IMR-90 (cell line): ENCODE results near the gene IL10. TPM values are rescaled to one million over a fixed set of nuclear protein-coding genes. Genes with fewer than 3 reads are reported as not detected.

Source experiments
- ATAC-seq: fragments of 200-7000 bp; cut with Tn5 transposase; 2 replicates; pipeline ENCODE4 v1.9.1; 2020; ENCODE audit warnings: low read depth, mild to moderate bottlenecking, moderate library complexity
- BruUV-seq: library from RNA; stranded (reverse); fragments of 400-500 nt; replicated peaks from 2 replicates; lab custom pipeline; 2021; lab: Mats Ljungman, UMichigan
- CTCF ChIA-PET: fragments of 300-600 bp; formaldehyde crosslinking; extraction: SDS; loops from one replicate; lab custom pipeline; 2021; ENCODE audit warnings: antibody characterized with exemption; lab: Yijun Ruan, JAX
- POLR2A ChIA-PET: fragments of 300-600 bp; sonication (Branson Sonifier 250); formaldehyde crosslinking; loops from one replicate; lab custom pipeline; 2022; ENCODE audit warnings: antibody characterized with exemption; ENCODE audit not compliant: unreplicated experiment; lab: Charles Lee
- DNase-seq: peaks from one replicate; pipeline ENCODE4 v3.0.0; 2013
- H2AFZ ChIP-seq: replicated peaks from 2 replicates; pipeline ENCODE3; 2013; ENCODE audit warnings: low read length, mild to moderate bottlenecking; ENCODE audit not compliant: poor library complexity
- H2AK5ac ChIP-seq: 2 replicates; pipeline ENCODE4 v1.6.1; 2013; ENCODE audit warnings: low read depth, low read length, inconsistent platforms
- H2AK9ac ChIP-seq: replicated peaks from 2 replicates; pipeline ENCODE3; 2013; ENCODE audit warnings: mild to moderate bottlenecking, low read depth, low read length, moderate library complexity; ENCODE audit not compliant: poor library complexity
- H2BK120ac ChIP-seq: 2 replicates; pipeline ENCODE4 v1.6.1; 2013; ENCODE audit warnings: low read depth, low read length, inconsistent platforms
- H2BK15ac ChIP-seq: 3 replicates; pipeline ENCODE4 v1.6.1; 2013; ENCODE audit warnings: low read depth, low read length, inconsistent platforms
- H2BK20ac ChIP-seq: 2 replicates; pipeline ENCODE4 v1.6.1; 2013; ENCODE audit warnings: low read depth, mild to moderate bottlenecking, inconsistent platforms, low read length, moderate library complexity
- H2BK5ac ChIP-seq: 2 replicates; pipeline ENCODE4 v1.6.1; 2013; ENCODE audit warnings: mild to moderate bottlenecking, low read depth, low read length, inconsistent platforms; ENCODE audit not compliant: poor library complexity, severe bottlenecking
- H3K14ac ChIP-seq: replicated peaks from 2 replicates; pipeline ENCODE4 v1.6.1; 2013; ENCODE audit warnings: low read depth, low read length, inconsistent platforms
- H3K18ac ChIP-seq: 2 replicates; pipeline ENCODE4 v1.6.1; 2013; ENCODE audit warnings: low read depth, low read length, control low read depth
- H3K23ac ChIP-seq: 2 replicates; pipeline ENCODE4 v1.6.1; 2013; ENCODE audit warnings: low read depth, low read length, inconsistent platforms
- H3K27ac ChIP-seq: 2 replicates; pipeline ENCODE4 v1.5.1; 2013; ENCODE audit warnings: mild to moderate bottlenecking, control low read depth, low read length; ENCODE audit not compliant: insufficient read depth
- H3K27me3 ChIP-seq: 2 replicates; pipeline ENCODE4 v1.6.1; 2013; ENCODE audit warnings: low read length; ENCODE audit not compliant: control insufficient read depth, insufficient read depth
- H3K36me3 ChIP-seq: 2 replicates; pipeline ENCODE4 v1.6.1; 2013; ENCODE audit warnings: low read length, mixed read lengths; ENCODE audit not compliant: control insufficient read depth, insufficient read depth
- H3K4ac ChIP-seq: 2 replicates; pipeline ENCODE4 v1.6.1; 2013; ENCODE audit warnings: low read depth, low read length, inconsistent platforms
- H3K4me1 ChIP-seq: 2 replicates; pipeline ENCODE4 v1.6.1; 2013; ENCODE audit warnings: low read length, mixed read lengths; ENCODE audit not compliant: control insufficient read depth, insufficient read depth
- H3K4me2 ChIP-seq: 2 replicates; pipeline ENCODE4 v1.6.1; 2013; ENCODE audit warnings: low read depth, mild to moderate bottlenecking, control low read depth, low read length, moderate library complexity
- H3K4me3 ChIP-seq: 2 replicates; pipeline ENCODE4 v1.5.1; 2013; ENCODE audit warnings: low read depth, mild to moderate bottlenecking, control low read depth, low read length, moderate library complexity; ENCODE audit not compliant: insufficient read depth
- H3K56ac ChIP-seq: 2 replicates; pipeline ENCODE4 v1.6.1; 2013; ENCODE audit warnings: low read length, inconsistent platforms; ENCODE audit not compliant: insufficient read depth; ENCODE audit errors: extremely low read depth
- H3K79me1 ChIP-seq, 2 experiments: 2 replicates each; pipeline ENCODE4 v1.6.1; 2013; ENCODE audit warnings: low read length in 2 of 2, inconsistent platforms in 1 of 2, low read depth in 1 of 2
- H3K9ac ChIP-seq: 2 replicates; pipeline ENCODE4 v1.6.1; 2013; ENCODE audit warnings: low read depth, low read length, control low read depth
- H3K9me1 ChIP-seq: 2 replicates; pipeline ENCODE4 v1.6.1; 2013; ENCODE audit warnings: low read length, inconsistent platforms; ENCODE audit not compliant: insufficient read depth
- H3K9me3 ChIP-seq: 2 replicates; pipeline ENCODE4 v1.6.1; 2013; ENCODE audit warnings: low read length; ENCODE audit not compliant: control insufficient read depth, insufficient read depth
- H4K20me1 ChIP-seq: 2 replicates; pipeline ENCODE4 v1.6.1; 2013; ENCODE audit warnings: low read length, inconsistent platforms; ENCODE audit not compliant: insufficient read depth
- H4K5ac ChIP-seq: 2 replicates; pipeline ENCODE4 v1.6.1; 2013; ENCODE audit warnings: mild to moderate bottlenecking, low read depth, low read length, control low read depth
- H4K8ac ChIP-seq, 2 experiments: 2 replicates each; pipeline ENCODE4 v1.6.1; 2013; ENCODE audit warnings: low read depth in 2 of 2, low read length in 2 of 2, control low read depth in 1 of 2, inconsistent platforms in 1 of 2
- H4K91ac ChIP-seq: 2 replicates; pipeline ENCODE4 v1.6.1; 2013; ENCODE audit warnings: low read depth, low read length, inconsistent platforms; ENCODE audit not compliant: insufficient read depth
- BHLHE40 ChIP-seq: fragments of 150-350 bp; IDR thresholded peaks from 2 replicates; pipeline ENCODE4 v1.6.1; 2016; ENCODE audit warnings: mild to moderate bottlenecking, low read depth, low read length
- CEBPB ChIP-seq: IDR thresholded peaks from 2 replicates; pipeline ENCODE4 v1.6.1; 2012; ENCODE audit warnings: low read depth, low read length, improper control_type of control experiment
- CHD1 ChIP-seq: IDR thresholded peaks from 2 replicates; pipeline ENCODE4 v1.6.1; 2012; ENCODE audit warnings: low read depth, low read length, improper control_type of control experiment
- CTCF ChIP-seq: conservative IDR thresholded peaks from 2 replicates; pipeline ENCODE4 v1.5.1; 2012; ENCODE audit warnings: mild to moderate bottlenecking, low read depth, low read length, improper control_type of control experiment
- ELK1 ChIP-seq: fragments of 150-350 bp; IDR thresholded peaks from 2 replicates; pipeline ENCODE4 v1.6.1; 2016; ENCODE audit warnings: low read depth, mild to moderate bottlenecking, low read length, moderate library complexity, borderline replicate concordance
- FOS ChIP-seq: fragments of 150-350 bp; IDR thresholded peaks from 2 replicates; pipeline ENCODE4 v1.6.1; 2016; ENCODE audit warnings: low read depth, low read length
- MAFK ChIP-seq: IDR thresholded peaks from 2 replicates; pipeline ENCODE4 v1.6.1; 2012; ENCODE audit warnings: low read depth, low read length, improper control_type of control experiment
- MAZ ChIP-seq: IDR thresholded peaks from 2 replicates; pipeline ENCODE4 v1.6.1; 2012; ENCODE audit warnings: low read depth, mild to moderate bottlenecking, low read length, improper control_type of control experiment, moderate library complexity, borderline replicate concordance
- MXI1 ChIP-seq: IDR thresholded peaks from 2 replicates; pipeline ENCODE4 v1.6.1; 2012; ENCODE audit warnings: low read depth, mild to moderate bottlenecking, low read length, moderate library complexity, borderline replicate concordance
- NFE2L2 ChIP-seq: fragments of 150-350 bp; IDR thresholded peaks from 2 replicates; pipeline ENCODE4 v1.6.1; 2016; ENCODE audit warnings: low read depth, mild to moderate bottlenecking, low read length
- POLR2A ChIP-seq: IDR thresholded peaks from 2 replicates; pipeline ENCODE4 v1.6.1; 2012; ENCODE audit warnings: mild to moderate bottlenecking, low read depth, low read length
- RAD21 ChIP-seq: IDR thresholded peaks from 2 replicates; pipeline ENCODE4 v1.6.1; 2012; ENCODE audit warnings: low read length, improper control_type of control experiment
- RCOR1 ChIP-seq: IDR thresholded peaks from 2 replicates; pipeline ENCODE4 v1.6.1; 2012; ENCODE audit warnings: mild to moderate bottlenecking, low read length, improper control_type of control experiment; ENCODE audit not compliant: insufficient replicate concordance
- RFX5 ChIP-seq: IDR thresholded peaks from 2 replicates; pipeline ENCODE4 v1.8.0; 2012; ENCODE audit warnings: low read depth, mild to moderate bottlenecking, low read length, moderate library complexity
- SMC3 ChIP-seq: fragments of 150-350 bp; IDR thresholded peaks from 2 replicates; pipeline ENCODE4 v1.6.1; 2016; ENCODE audit warnings: low read depth, mild to moderate bottlenecking, antibody characterized with exemption, low read length, moderate library complexity
- USF2 ChIP-seq: fragments of 150-350 bp; IDR thresholded peaks from 2 replicates; pipeline ENCODE4 v1.6.1; 2017; ENCODE audit warnings: mild to moderate bottlenecking, antibody characterized with exemption, low read length, low read depth
- WGBS, 2 experiments: methylation state at CpG; one replicate each; pipeline versions ENCODE4 v1.1.5 to v1.1.7; 2013; ENCODE audit warnings: missing lambda C conversion rate in 2 of 2; ENCODE audit not compliant: insufficient read length in 1 of 2; ENCODE audit errors: extremely low coverage in 2 of 2; 5-methylcytosine and 5-hydroxymethylcytosine counted together
- dilution Hi-C: fragments of 300-500 bp; cut with HindIII; formaldehyde crosslinking; loops from one replicate; pipeline ENCODE4 v1.14.3; 2018; ENCODE audit warnings: low sequenced_read_pairs; ENCODE audit not compliant: unreplicated experiment
- in situ Hi-C: fragments of 300-500 bp; cut with MboI; formaldehyde crosslinking; loops from 3 replicates; pipeline ENCODE4 v1.14.3; 2019; ENCODE audit warnings: low sequenced_read_pairs, inconsistent platforms, mixed read lengths
- intact Hi-C: fragments of 100-400 bp; cut with micrococcal nuclease; formaldehyde crosslinking; loops from 2 replicates; pipeline ENCODE4 v1.10.0; 2022
- polyA plus RNA-seq, 3 experiments: library from polyadenylated mRNA; depleted of rRNA; stranded (reverse); fragments of >200 nt; gene quantifications; 2 replicates each; pipeline ENCODE4 v1.2.3, GENCODE V29; 2012; ENCODE audit warnings: low replicate concordance in 1 of 3
- total RNA-seq: library from RNA; depleted of rRNA; stranded (reverse); fragments of >200 nt; gene quantifications from 2 replicates; pipeline ENCODE4 v1.2.3, GENCODE V29; 2012

The IL10 gene
- total and polyA plus RNA-seq, 2 of the 4 experiments (the other 2 are of a cell fraction) = not detected

- no peak overlapping the region for H3K18ac ChIP-seq
- TF ChIP-seq USF2 (no peak), ELK1 (no peak), MAZ (no peak), POLR2A (no peak), SMC3 (no peak), CHD1 (no peak), RAD21 (no peak), MXI1 (no peak), NFE2L2 (no peak), MAFK (no peak), BHLHE40 (no peak), CEBPB (no peak), RFX5 (no peak), FOS (no peak), CTCF (no peak), RCOR1 (no peak)
- no peak for DNase-seq
- H3K27me3 ChIP-seq = peaks cover 2% of the 10 kb centered on the region; the same call in 1 of the 2 replicates
- peak overlapping the region; percentile 49 for H2AK9ac ChIP-seq
- no peak overlapping the region for H4K91ac ChIP-seq
- H3K23ac ChIP-seq = peak overlapping the region; percentile 15; the same call in 1 of the 2 replicates
- H3K9me1 ChIP-seq = peaks cover 7% of the 10 kb centered on the region; the same call in 1 of the 2 replicates
- no peaks in the 10 kb centered on the region for H3K79me1 ChIP-seq
- H3K27ac ChIP-seq = no peak overlapping the region
- H2BK5ac ChIP-seq = no peak overlapping the region
- no peak overlapping the region for H4K5ac ChIP-seq
- H3K4me2 ChIP-seq = no peak overlapping the region
- no peak overlapping the region for H2BK20ac ChIP-seq
- ChIA-PET POLR2A (no interaction called here), CTCF (interaction anchor here (0.6 to 1.2 kb wide), 2 partner anchors 10 to 81 kb away, joined by 3 to 4 read pairs; no protein-coding TSS in a partner anchor)
- no peak overlapping the region for H4K8ac ChIP-seq
- no peak for ATAC-seq
- no peaks in the 10 kb centered on the region for H3K36me3 ChIP-seq
- no peaks in the 10 kb centered on the region for H4K20me1 ChIP-seq
- H2BK120ac ChIP-seq = no peak overlapping the region
- no peak overlapping the region for H2BK15ac ChIP-seq
- H2AK5ac ChIP-seq = no peak overlapping the region
- in situ Hi-C loops (no loop called here), intact Hi-C loops (no loop called here), dilution Hi-C loops (no loop called here)
- no TSS peak for BruUV-seq
- WGBS, 2 experiments = 78% methylated on average over 3 of the region's 3 CpGs; no CpG with 5 or more reads in 1 of the 2 experiments
- no peak overlapping the region for H3K14ac ChIP-seq
- H3K9ac ChIP-seq = no peak overlapping the region
- H3K4me1 ChIP-seq = no peaks in the 10 kb centered on the region
- H3K4me3 ChIP-seq = no peak overlapping the region
- no peak overlapping the region for H2AFZ ChIP-seq
- no peaks in the 10 kb centered on the region for H3K9me3 ChIP-seq
- no peak overlapping the region for H3K56ac ChIP-seq
- H3K4ac ChIP-seq = no peak overlapping the region; the same call in 1 of the 2 replicates
Measured at GRCh38 chr1:206799311-206799710, 27.0 kb upstream of the IL10 start.
